ENCODE data around the gene NBAS. TPM values are rescaled to one million over a fixed set of nuclear protein-coding genes. Genes with fewer than 3 reads are reported as not detected.
"Not testable (repeated sequence)": the region's sequence is repeated elsewhere in the genome, so short reads cannot be mapped to it uniquely, and the experiment has no call there.

Gene NBAS
- polyA plus RNA-seq, 4 donors = 26.0 to 67.2 (median 33.6) TPM

- no peak overlapping the region for H3K27ac ChIP-seq (ENCODE audit: low read depth in 1 of 3, low read length in 2 of 3)
- no peaks in the 10 kb centered on the region for H3K4me1 ChIP-seq (ENCODE audit: control insufficient read depth in 3 of 3, insufficient read depth in 2 of 3, low read depth in 1 of 3, low read length in 2 of 3)
- FAIRE-seq = no peak
- H3K36me3 ChIP-seq (ENCODE audit: control insufficient read depth in 3 of 3, insufficient read depth in 2 of 3, low read depth in 1 of 3, low read length in 3 of 3) = peaks cover 0 to 14% (median 2%) of the 10 kb centered on the region in 3 donors
- no peaks in the 10 kb centered on the region for H3K27me3 ChIP-seq (ENCODE audit: control insufficient read depth in 3 of 3, insufficient read depth in 3 of 3, low read length in 3 of 3)
- H3K4me3 ChIP-seq (ENCODE audit: low read depth in 1 of 3, low read length in 3 of 3) = no peak overlapping the region
- DNase-seq = no peak
- no peaks in the 10 kb centered on the region for H3K9me3 ChIP-seq (ENCODE audit: control insufficient read depth in 2 of 2, insufficient read depth in 1 of 2, low read depth in 1 of 2, low read length in 1 of 2)
Measured at GRCh38 chr2:15220603-15221002, 340.5 kb downstream of the NBAS start.

GRCh38 chr2:15218423-15219086, 342.6 kb downstream of the NBAS start:
- H3K4me3 ChIP-seq (ENCODE audit: low read depth in 1 of 3, low read length in 3 of 3) = no peak overlapping the region
- no peaks in the 10 kb centered on the region for H3K27me3 ChIP-seq (ENCODE audit: control insufficient read depth in 3 of 3, insufficient read depth in 3 of 3, low read length in 3 of 3)
- no peaks in the 10 kb centered on the region for H3K4me1 ChIP-seq (ENCODE audit: control insufficient read depth in 3 of 3, insufficient read depth in 2 of 3, low read depth in 1 of 3, low read length in 2 of 3)
- H3K27ac ChIP-seq (ENCODE audit: low read depth in 1 of 3, low read length in 2 of 3) = no peak overlapping the region
- no peaks in the 10 kb centered on the region for H3K9me3 ChIP-seq (ENCODE audit: control insufficient read depth in 2 of 2, insufficient read depth in 1 of 2, low read depth in 1 of 2, low read length in 1 of 2)
- FAIRE-seq (no peak), DNase-seq (no peak)
- peaks cover 0 to 11% (median 1%) of the 10 kb centered on the region in 3 donors for H3K36me3 ChIP-seq (ENCODE audit: control insufficient read depth in 3 of 3, insufficient read depth in 2 of 3, low read depth in 1 of 3, low read length in 3 of 3)
- 96 to 98% (median 97%) methylated on average over 17 of the region's 17 CpGs for WGBS, 3 donors

GRCh38 chr2:15212249-15212648, 348.9 kb downstream of the NBAS start:
- FAIRE-seq (no peak), DNase-seq (no peak)
- no peaks in the 10 kb centered on the region for H3K9me3 ChIP-seq (ENCODE audit: control insufficient read depth in 2 of 2, insufficient read depth in 1 of 2, low read depth in 1 of 2, low read length in 1 of 2)
- H3K27me3 ChIP-seq (ENCODE audit: control insufficient read depth in 3 of 3, insufficient read depth in 3 of 3, low read length in 3 of 3) = no peaks in the 10 kb centered on the region
- peaks cover 2 to 7% (median 5%) of the 10 kb centered on the region in 3 donors for H3K36me3 ChIP-seq (ENCODE audit: control insufficient read depth in 3 of 3, insufficient read depth in 2 of 3, low read depth in 1 of 3, low read length in 3 of 3)
- no peak overlapping the region for H3K4me3 ChIP-seq (ENCODE audit: low read depth in 1 of 3, low read length in 3 of 3)
- 93 to 94% (median 93%) methylated on average over 6 of the region's 6 CpGs for WGBS, 3 donors
- H3K4me1 ChIP-seq (ENCODE audit: control insufficient read depth in 3 of 3, insufficient read depth in 2 of 3, low read depth in 1 of 3, low read length in 2 of 3) = no peaks in the 10 kb centered on the region
- no peak overlapping the region for H3K27ac ChIP-seq (ENCODE audit: low read depth in 1 of 3, low read length in 2 of 3)

- not testable (repeated sequence) for H3K9me3 ChIP-seq (ENCODE audit: control insufficient read depth in 2 of 2, insufficient read depth in 1 of 2, low read depth in 1 of 2, low read length in 1 of 2); H3K27me3 ChIP-seq (ENCODE audit: control insufficient read depth in 3 of 3, insufficient read depth in 3 of 3, low read length in 3 of 3); H3K27ac ChIP-seq (ENCODE audit: low read depth in 1 of 3, low read length in 2 of 3); H3K4me1 ChIP-seq (ENCODE audit: control insufficient read depth in 3 of 3, insufficient read depth in 2 of 3, low read depth in 1 of 3, low read length in 2 of 3); DNase-seq; H3K4me3 ChIP-seq (ENCODE audit: low read depth in 1 of 3, low read length in 3 of 3); FAIRE-seq
- 97 to 100% (median 97%) methylated on average over 1 of the region's 1 CpG for WGBS, 3 donors
- peaks cover 2 to 13% (median 5%) of the 10 kb centered on the region in 3 donors for H3K36me3 ChIP-seq (ENCODE audit: control insufficient read depth in 3 of 3, insufficient read depth in 2 of 3, low read depth in 1 of 3, low read length in 3 of 3)
Measured at GRCh38 chr2:15210542-15210941, 350.6 kb downstream of the NBAS start.

- no peaks in the 10 kb centered on the region for H3K27me3 ChIP-seq (ENCODE audit: control insufficient read depth in 3 of 3, insufficient read depth in 3 of 3, low read length in 3 of 3)
- peaks cover 0 to 13% (median 0%) of the 10 kb centered on the region in 3 donors for H3K36me3 ChIP-seq (ENCODE audit: control insufficient read depth in 3 of 3, insufficient read depth in 2 of 3, low read depth in 1 of 3, low read length in 3 of 3)
- no peak overlapping the region for H3K27ac ChIP-seq (ENCODE audit: low read depth in 1 of 3, low read length in 2 of 3)
- no peak for FAIRE-seq
- H3K4me1 ChIP-seq (ENCODE audit: control insufficient read depth in 3 of 3, insufficient read depth in 2 of 3, low read depth in 1 of 3, low read length in 2 of 3) = no peaks in the 10 kb centered on the region
- no peak for DNase-seq
- H3K4me3 ChIP-seq (ENCODE audit: low read depth in 1 of 3, low read length in 3 of 3) = no peak overlapping the region
- peaks cover 0 to 4% of the 10 kb centered on the region in 2 donors for H3K9me3 ChIP-seq (ENCODE audit: control insufficient read depth in 2 of 2, insufficient read depth in 1 of 2, low read depth in 1 of 2, low read length in 1 of 2)
- 96 to 100% (median 96%) methylated on average over 1 of the region's 1 CpG for WGBS, 3 donors
Measured at GRCh38 chr2:15206419-15206818, 354.7 kb downstream of the NBAS start.

- 93 to 99% (median 94%) methylated on average over 5 of the region's 5 CpGs for WGBS, 3 donors
- Histone ChIP-seq H3K27me3 (ENCODE audit: control insufficient read depth in 3 of 3, insufficient read depth in 3 of 3, low read length in 3 of 3) (no peaks in the 10 kb centered on the region), H3K27ac (ENCODE audit: low read depth in 1 of 3, low read length in 2 of 3) (no peak overlapping the region), H3K4me1 (ENCODE audit: control insufficient read depth in 3 of 3, insufficient read depth in 2 of 3, low read depth in 1 of 3, low read length in 2 of 3) (no peaks in the 10 kb centered on the region), H3K9me3 (ENCODE audit: control insufficient read depth in 2 of 2, insufficient read depth in 1 of 2, low read depth in 1 of 2, low read length in 1 of 2) (peaks cover 0 to 4% of the 10 kb centered on the region in 2 donors), H3K4me3 (ENCODE audit: low read depth in 1 of 3, low read length in 3 of 3) (no peak overlapping the region), H3K36me3 (ENCODE audit: control insufficient read depth in 3 of 3, insufficient read depth in 2 of 3, low read depth in 1 of 3, low read length in 3 of 3) (peaks cover 0 to 13% (median 0%) of the 10 kb centered on the region in 3 donors)
- no peak for FAIRE-seq
- no peak for DNase-seq
Measured at GRCh38 chr2:15205562-15205961, 355.6 kb downstream of the NBAS start.

GRCh38 chr2:15201009-15201408, 360.1 kb downstream of the NBAS start:
- DNase-seq = peak in 1 of 2 donors; percentile 32
- H3K27ac ChIP-seq (ENCODE audit: low read depth in 1 of 3, low read length in 2 of 3) = no peak overlapping the region
- FAIRE-seq = no peak
- H3K36me3 ChIP-seq (ENCODE audit: control insufficient read depth in 3 of 3, insufficient read depth in 2 of 3, low read depth in 1 of 3, low read length in 3 of 3) = peaks cover 0 to 6% (median 0%) of the 10 kb centered on the region in 3 donors
- no peaks in the 10 kb centered on the region for H3K27me3 ChIP-seq (ENCODE audit: control insufficient read depth in 3 of 3, insufficient read depth in 3 of 3, low read length in 3 of 3)
- no peaks in the 10 kb centered on the region for H3K9me3 ChIP-seq (ENCODE audit: control insufficient read depth in 2 of 2, insufficient read depth in 1 of 2, low read depth in 1 of 2, low read length in 1 of 2)
- H3K4me1 ChIP-seq (ENCODE audit: control insufficient read depth in 3 of 3, insufficient read depth in 2 of 3, low read depth in 1 of 3, low read length in 2 of 3) = no peaks in the 10 kb centered on the region
- 52 to 77% (median 72%) methylated on average over 1 of the region's 1 CpG for WGBS, 3 donors
- no peak overlapping the region for H3K4me3 ChIP-seq (ENCODE audit: low read depth in 1 of 3, low read length in 3 of 3)

- H3K36me3 ChIP-seq (ENCODE audit: control insufficient read depth in 3 of 3, insufficient read depth in 2 of 3, low read depth in 1 of 3, low read length in 3 of 3) = peaks cover 0 to 6% (median 0%) of the 10 kb centered on the region in 3 donors
- H3K9me3 ChIP-seq (ENCODE audit: control insufficient read depth in 2 of 2, insufficient read depth in 1 of 2, low read depth in 1 of 2, low read length in 1 of 2) = no peaks in the 10 kb centered on the region
- H3K4me3 ChIP-seq (ENCODE audit: low read depth in 1 of 3, low read length in 3 of 3) = no peak overlapping the region
- H3K27me3 ChIP-seq (ENCODE audit: control insufficient read depth in 3 of 3, insufficient read depth in 3 of 3, low read length in 3 of 3) = no peaks in the 10 kb centered on the region
- DNase-seq (peak in 1 of 2 donors; percentile 16), FAIRE-seq (no peak)
- no peak overlapping the region for H3K27ac ChIP-seq (ENCODE audit: low read depth in 1 of 3, low read length in 2 of 3)
- H3K4me1 ChIP-seq (ENCODE audit: control insufficient read depth in 3 of 3, insufficient read depth in 2 of 3, low read depth in 1 of 3, low read length in 2 of 3) = no peaks in the 10 kb centered on the region
Measured at GRCh38 chr2:15200581-15200980, 360.6 kb downstream of the NBAS start.

- H3K9me3 ChIP-seq (ENCODE audit: control insufficient read depth in 2 of 2, insufficient read depth in 1 of 2, low read depth in 1 of 2, low read length in 1 of 2) = no peaks in the 10 kb centered on the region
- H3K27me3 ChIP-seq (ENCODE audit: control insufficient read depth in 3 of 3, insufficient read depth in 3 of 3, low read length in 3 of 3) = no peaks in the 10 kb centered on the region
- H3K36me3 ChIP-seq (ENCODE audit: control insufficient read depth in 3 of 3, insufficient read depth in 2 of 3, low read depth in 1 of 3, low read length in 3 of 3) = no peaks in the 10 kb centered on the region
- FAIRE-seq (no peak), DNase-seq (no peak)
- no peak overlapping the region for H3K4me3 ChIP-seq (ENCODE audit: low read depth in 1 of 3, low read length in 3 of 3)
- no peak overlapping the region for H3K27ac ChIP-seq (ENCODE audit: low read depth in 1 of 3, low read length in 2 of 3)
- WGBS, 3 donors = 60 to 87% (median 70%) methylated on average over 3 of the region's 3 CpGs
- no peaks in the 10 kb centered on the region for H3K4me1 ChIP-seq (ENCODE audit: control insufficient read depth in 3 of 3, insufficient read depth in 2 of 3, low read depth in 1 of 3, low read length in 2 of 3)
Measured at GRCh38 chr2:15198051-15198450, 363.1 kb downstream of the NBAS start.
